ENCODE data around the gene HBE1.

The HBE1 gene

GRCh38 chr11:5234381-5234834 is 35.3 kb downstream of the HBE1 start, which contains the start of gene HBD:
Gene HBD, minus strand, starts transcription at chr11:5234483. Its CDS starts 50 bp downstream, at chr11:5234433.
- Histone ChIP-seq H3K36me3 (no peaks in the 10 kb centered on the region), H3K9me3 (no peaks in the 10 kb centered on the region), H3K4me3 (ENCODE audit: low read depth, low read length) (no peak within 1 kb of the TSS), H3K27me3 (no peaks in the 10 kb centered on the region), H3K4me1 (no peaks in the 10 kb centered on the region)
- TF ChIP-seq, protein P1, sequence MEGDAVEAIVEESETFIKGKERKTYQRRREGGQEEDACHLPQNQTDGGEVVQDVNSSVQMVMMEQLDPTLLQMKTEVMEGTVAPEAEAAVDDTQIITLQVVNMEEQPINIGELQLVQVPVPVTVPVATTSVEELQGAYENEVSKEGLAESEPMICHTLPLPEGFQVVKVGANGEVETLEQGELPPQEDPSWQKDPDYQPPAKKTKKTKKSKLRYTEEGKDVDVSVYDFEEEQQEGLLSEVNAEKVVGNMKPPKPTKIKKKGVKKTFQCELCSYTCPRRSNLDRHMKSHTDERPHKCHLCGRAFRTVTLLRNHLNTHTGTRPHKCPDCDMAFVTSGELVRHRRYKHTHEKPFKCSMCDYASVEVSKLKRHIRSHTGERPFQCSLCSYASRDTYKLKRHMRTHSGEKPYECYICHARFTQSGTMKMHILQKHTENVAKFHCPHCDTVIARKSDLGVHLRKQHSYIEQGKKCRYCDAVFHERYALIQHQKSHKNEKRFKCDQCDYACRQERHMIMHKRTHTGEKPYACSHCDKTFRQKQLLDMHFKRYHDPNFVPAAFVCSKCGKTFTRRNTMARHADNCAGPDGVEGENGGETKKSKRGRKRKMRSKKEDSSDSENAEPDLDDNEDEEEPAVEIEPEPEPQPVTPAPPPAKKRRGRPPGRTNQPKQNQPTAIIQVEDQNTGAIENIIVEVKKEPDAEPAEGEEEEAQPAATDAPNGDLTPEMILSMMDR (IDR thresholded peaks at IDR 0.05; ENCODE audit: low read depth, low read length) = no peak
- DNase-seq = no peak

DNA sequence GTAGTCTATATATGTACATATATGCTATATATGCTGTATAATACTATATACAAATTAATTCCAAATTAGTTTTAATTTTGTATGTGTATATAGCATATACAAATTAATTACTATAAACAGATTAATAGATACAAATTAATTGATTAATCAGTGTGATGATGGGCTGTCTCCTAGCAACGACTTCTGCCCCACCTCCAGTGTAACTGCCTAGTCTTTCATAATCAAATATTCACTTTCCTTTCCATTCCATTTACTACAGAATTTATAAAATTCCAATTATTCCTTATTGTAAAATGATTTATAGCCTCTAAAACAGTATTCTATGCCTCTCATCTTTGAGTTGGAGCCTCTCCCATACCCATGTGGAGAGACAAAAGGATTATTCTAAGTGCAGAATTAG is 36.4 kb downstream of the HBE1 start:
- TF ChIP-seq, protein P1 (IDR thresholded peaks at IDR 0.05; ENCODE audit: low read depth, low read length) = no peak
- no peak for DNase-seq
- H3K9me3 ChIP-seq = no peaks in the 10 kb centered on the region
- no peak overlapping the region for H3K4me3 ChIP-seq (ENCODE audit: low read depth, low read length)
- no peaks in the 10 kb centered on the region for H3K36me3 ChIP-seq
- no peaks in the 10 kb centered on the region for H3K27me3 ChIP-seq
- H3K4me1 ChIP-seq = no peaks in the 10 kb centered on the region

DNA sequence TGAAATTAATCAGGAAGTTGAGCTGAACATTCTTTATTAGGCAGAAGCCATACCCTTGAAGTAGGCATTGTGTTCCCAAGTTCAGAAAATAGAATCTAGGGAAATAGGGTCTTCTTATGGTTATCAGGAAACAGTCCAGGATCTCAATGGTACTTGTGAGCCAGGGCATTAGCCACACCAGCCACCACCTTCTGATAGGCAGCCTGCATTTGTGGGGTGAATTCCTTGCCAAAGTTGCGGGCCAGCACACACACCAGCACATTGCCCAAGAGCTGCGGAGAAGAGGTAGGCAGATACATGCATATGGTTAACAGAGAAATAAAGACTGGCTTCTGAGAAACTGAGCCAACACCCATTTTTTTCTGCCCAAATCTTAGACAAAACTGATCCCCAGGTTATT is 36.9 kb downstream of the HBE1 start:
- H3K36me3 ChIP-seq = no peaks in the 10 kb centered on the region
- no peak for DNase-seq
- TF ChIP-seq, protein P1 (IDR thresholded peaks at IDR 0.05; ENCODE audit: low read depth, low read length) = no peak
- H3K4me1 ChIP-seq = no peaks in the 10 kb centered on the region
- no peak overlapping the region for H3K4me3 ChIP-seq (ENCODE audit: low read depth, low read length)
- H3K27me3 ChIP-seq = no peaks in the 10 kb centered on the region
- no peaks in the 10 kb centered on the region for H3K9me3 ChIP-seq

DNA sequence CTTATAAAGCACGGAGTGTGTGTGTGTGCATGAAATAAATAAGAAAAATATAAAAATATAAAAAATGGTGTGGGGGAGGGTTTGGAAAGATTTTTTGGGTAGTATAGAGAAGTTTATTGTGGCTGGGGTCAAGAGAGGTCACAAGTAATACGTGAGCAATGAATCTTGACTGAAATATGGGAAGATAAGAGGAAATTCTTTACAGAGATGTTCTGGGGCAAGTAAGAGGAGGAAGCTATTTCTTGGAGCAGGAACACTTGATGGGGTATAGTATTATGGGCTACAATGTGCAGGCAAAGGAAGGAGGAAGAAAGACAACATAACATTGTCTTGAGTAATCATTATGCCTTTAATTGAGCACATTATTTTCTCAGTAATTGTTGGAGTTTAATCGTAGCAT is 37.6 kb downstream of the HBE1 start:
- H3K27me3 ChIP-seq = no peaks in the 10 kb centered on the region
- no peaks in the 10 kb centered on the region for H3K36me3 ChIP-seq
- no peak overlapping the region for H3K4me3 ChIP-seq (ENCODE audit: low read depth, low read length)
- no peaks in the 10 kb centered on the region for H3K9me3 ChIP-seq
- TF ChIP-seq, protein P1 (IDR thresholded peaks at IDR 0.05; ENCODE audit: low read depth, low read length) = no peak
- DNase-seq = no peak
- H3K4me1 ChIP-seq = no peaks in the 10 kb centered on the region

- no peaks in the 10 kb centered on the region for H3K4me1 ChIP-seq
- no peaks in the 10 kb centered on the region for H3K36me3 ChIP-seq
- DNase-seq = no peak
- no peaks in the 10 kb centered on the region for H3K9me3 ChIP-seq
- H3K4me3 ChIP-seq (ENCODE audit: low read depth, low read length) = no peak overlapping the region
- H3K27me3 ChIP-seq = no peaks in the 10 kb centered on the region
- TF ChIP-seq, protein P1 (IDR thresholded peaks at IDR 0.05; ENCODE audit: low read depth, low read length) = no peak
Measured at GRCh38 chr11:5231111-5231510, 38.6 kb downstream of the HBE1 start.

GRCh38 chr11:5230266-5230665 is 39.5 kb downstream of the HBE1 start:
- no peak overlapping the region for H3K4me3 ChIP-seq (ENCODE audit: low read depth, low read length)
- no peaks in the 10 kb centered on the region for H3K36me3 ChIP-seq
- TF ChIP-seq, protein P1 (IDR thresholded peaks at IDR 0.05; ENCODE audit: low read depth, low read length) = no peak
- DNase-seq = no peak
- no peaks in the 10 kb centered on the region for H3K9me3 ChIP-seq
- no peaks in the 10 kb centered on the region for H3K4me1 ChIP-seq
- no peaks in the 10 kb centered on the region for H3K27me3 ChIP-seq

Data from BE2C (cell line).